Nephron progenitor cell (in vitro differentiated cells): Measurements from ENCODE around the gene PDZD7.
A peak's percentile ranks its signal among the peaks of the same experiment; 100 is the strongest.

Source experiments
- DNase-seq: peaks from one replicate; pipeline ENCODE4 v3.0.0; 2021
- H3K27ac Mint-ChIP-seq: 2 replicates; pipeline ENCODE4 v1.8.0; 2021; ENCODE audit warnings: mild to moderate bottlenecking, moderate library complexity, mixed read lengths
- H3K27me3 Mint-ChIP-seq: 2 replicates; pipeline ENCODE4 v1.8.0; 2021; ENCODE audit warnings: mild to moderate bottlenecking, low read depth, mixed read lengths; ENCODE audit not compliant: poor library complexity
- H3K36me3 Mint-ChIP-seq: 2 replicates; pipeline ENCODE4 v1.8.0; 2021; ENCODE audit warnings: low read depth, mixed read lengths
- H3K4me1 Mint-ChIP-seq: 2 replicates; pipeline ENCODE4 v1.8.0; 2021; ENCODE audit warnings: mixed read lengths
- H3K4me3 Mint-ChIP-seq: 2 replicates; pipeline ENCODE4 v1.8.0; 2021; ENCODE audit warnings: mild to moderate bottlenecking, moderate library complexity, mixed read lengths
- H3K9me3 Mint-ChIP-seq: 2 replicates; pipeline ENCODE4 v1.8.0; 2021; ENCODE audit warnings: mild to moderate bottlenecking, moderate library complexity, mixed read lengths
- CTCF ChIP-seq: fragments of 200-600 bp; sonication (generic); IDR thresholded peaks from 2 replicates; pipeline ENCODE4 v1.5.0; 2021; ENCODE audit warnings: antibody characterized with exemption

Gene PDZD7

GRCh38 chr10:100983868-100984671 lies 46.9 kb downstream of the PDZD7 start:
- H3K4me3 Mint-ChIP-seq, result no peak overlapping the region
- no peak for TF ChIP-seq CTCF
- peaks cover 25% of the 10 kb centered on the region for H3K36me3 Mint-ChIP-seq
- peak overlapping the region; percentile 69 for H3K27ac Mint-ChIP-seq
- peaks cover 29% of the 10 kb centered on the region for H3K4me1 Mint-ChIP-seq
- no peaks in the 10 kb centered on the region for H3K9me3 Mint-ChIP-seq
- no peaks in the 10 kb centered on the region for H3K27me3 Mint-ChIP-seq
- no peak for DNase-seq

- Mint-ChIP-seq H3K4me3 (no peak overlapping the region), H3K36me3 (peaks cover 27% of the 10 kb centered on the region), H3K27me3 (no peaks in the 10 kb centered on the region), H3K9me3 (no peaks in the 10 kb centered on the region), H3K4me1 (peaks cover 27% of the 10 kb centered on the region), H3K27ac (peak overlapping the region; percentile 11)
- DNase-seq, result no peak
- no peak for TF ChIP-seq CTCF
Observed at GRCh38 chr10:100982916-100983830, 47.8 kb downstream of the PDZD7 start.

- Mint-ChIP-seq H3K27me3 (no peaks in the 10 kb centered on the region), H3K9me3 (no peaks in the 10 kb centered on the region), H3K27ac (no peak overlapping the region), H3K36me3 (peaks cover 23% of the 10 kb centered on the region), H3K4me1 (peaks cover 11% of the 10 kb centered on the region), H3K4me3 (no peak overlapping the region)
- no peak for DNase-seq
- no peak for TF ChIP-seq CTCF
Observed at GRCh38 chr10:100981178-100981772, 49.7 kb downstream of the PDZD7 start.

- H3K4me1 Mint-ChIP-seq, result peaks cover 5% of the 10 kb centered on the region
Observed at GRCh38 chr10:100980711-100981110, 50.2 kb downstream of the PDZD7 start.

GRCh38 chr10:100980311-100980710 lies 50.6 kb downstream of the PDZD7 start:
- H3K27ac Mint-ChIP-seq, result no peak overlapping the region
- peaks cover 1% of the 10 kb centered on the region for H3K4me1 Mint-ChIP-seq
- no peaks in the 10 kb centered on the region for H3K9me3 Mint-ChIP-seq
- no peak for DNase-seq
- no peak overlapping the region for H3K4me3 Mint-ChIP-seq
- H3K27me3 Mint-ChIP-seq, result no peaks in the 10 kb centered on the region
- peaks cover 16% of the 10 kb centered on the region for H3K36me3 Mint-ChIP-seq
- no peak for TF ChIP-seq CTCF

More at GRCh38 chr10:100980711-100981110, 50.2 kb downstream of the PDZD7 start:
- H3K9me3 Mint-ChIP-seq, result no peaks in the 10 kb centered on the region
- peaks cover 20% of the 10 kb centered on the region for H3K36me3 Mint-ChIP-seq
- TF ChIP-seq CTCF, result no peak
- no peak overlapping the region for H3K27ac Mint-ChIP-seq
- H3K4me3 Mint-ChIP-seq, result no peak overlapping the region
- H3K27me3 Mint-ChIP-seq, result no peaks in the 10 kb centered on the region
- no peak for DNase-seq
